ENCODE results near the gene DLGAP4. TPM values are rescaled to one million over a fixed set of nuclear protein-coding genes. Genes with fewer than 3 reads are reported as not detected.

The DLGAP4 gene
- total RNA-seq, 1 experiment from 2014 or later, result 40.3 TPM

DNA sequence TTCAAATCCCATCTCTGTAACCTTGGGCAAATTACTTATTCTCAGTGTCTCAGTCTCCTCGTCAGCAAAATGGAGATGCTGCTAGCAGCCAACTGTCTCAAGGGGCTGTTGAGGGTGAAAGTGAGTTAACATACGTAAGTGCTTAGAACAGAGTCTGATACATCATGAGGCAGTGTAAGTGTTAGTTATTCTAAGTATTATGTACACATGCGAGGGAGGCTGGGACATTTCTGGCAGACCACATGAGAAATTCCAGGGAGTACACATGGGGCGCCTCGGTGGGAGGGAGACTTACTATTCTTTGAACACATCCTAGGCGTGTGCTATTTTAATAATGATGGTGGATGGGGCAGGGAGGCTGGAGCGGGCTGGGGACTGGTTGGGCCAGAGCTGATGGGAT, 99.1 kb downstream of the DLGAP4 start (continued):
- no peak for TF ChIP-seq EZH2phosphoT487 (IDR thresholded peaks at IDR 0.05; ENCODE audit: borderline replicate concordance)

- Histone ChIP-seq H3K9me3 (ENCODE audit: control insufficient read depth in 1 of 2, insufficient read depth in 1 of 2, low read depth in 1 of 2, low read length in 2 of 2) (no peaks in the 10 kb centered on the region), H3K4me1 (ENCODE audit: control insufficient read depth in 1 of 2, insufficient read depth in 2 of 2, low read length in 2 of 2) (peaks cover 0 to 11% of the 10 kb centered on the region in 2 experiments; a peak in 2 of 4 replicates), H3K4me2 (ENCODE audit: low read length) (no peak overlapping the region), H3K9me2 (ENCODE audit: insufficient read depth) (no peaks in the 10 kb centered on the region), H4K20me1 (ENCODE audit: insufficient read depth) (no peaks in the 10 kb centered on the region), H2AFZ (ENCODE audit: low read depth, low read length, poor library complexity, severe bottlenecking) (no peak overlapping the region), H3K36me3 (ENCODE audit: control insufficient read depth in 1 of 2, insufficient read depth in 2 of 2, low read length in 2 of 2) (no peaks in the 10 kb centered on the region), H3K4me3 (replicated peaks in 1 of 2; ENCODE audit: low read depth in 1 of 2, low read length in 2 of 2) (no peak overlapping the region), H3K79me2 (ENCODE audit: insufficient read depth, low read length) (no peaks in the 10 kb centered on the region), H3K9ac (ENCODE audit: low read length) (no peak overlapping the region), H3K27ac (ENCODE audit: low read depth, low read length) (no peak overlapping the region), H3K27me3 (ENCODE audit: insufficient read depth, low read length) (no peaks in the 10 kb centered on the region)
- ChIA-PET RAD21 (ENCODE audit: low non-redundant PET in 1 of 2, low total read pairs in 2 of 2, uncharacterized antibody in 2 of 2, unreplicated experiment in 2 of 2) (no interaction called here), CTCF (no interaction called here), POLR2A (no interaction called here)
- ATAC-seq, result no peak
- intact Hi-C loops (cut with micrococcal nuclease), result no loop called here
- no TSS peak for BruUV-seq (replicated peaks)
- no peak for DNase-seq (ENCODE audit: low read depth, low spot score)
- TF ChIP-seq ZFX (IDR thresholded peaks at IDR 0.05) (no peak), JUND (IDR thresholded peaks at IDR 0.05) (no peak), YY1 (IDR thresholded peaks at IDR 0.05; ENCODE audit: extremely low read depth, insufficient replicate concordance, low read depth, low read length) (no peak), SRF (IDR thresholded peaks at IDR 0.05; ENCODE audit: low read depth) (no peak), EZH2phosphoT487 (IDR thresholded peaks at IDR 0.05; ENCODE audit: borderline replicate concordance) (no peak), REST (IDR thresholded peaks at IDR 0.05; ENCODE audit: low read depth) (no peak), EGR1 (IDR thresholded peaks at IDR 0.05; ENCODE audit: low read depth) (no peak), FOSL1 (IDR thresholded peaks at IDR 0.05; ENCODE audit: low read depth) (no peak)
Observed at GRCh38 chr20:36407199-36407733, 101.1 kb downstream of the DLGAP4 start.
